NT2/D1 (cell line): ENCODE data around the gene STAG3.

ENCODE experiments used
- DNase-seq: peaks from one replicate; pipeline ENCODE4 v3.0.0-alpha.2; 2011; ENCODE audit warnings: low read depth, low spot score
- H3K27me3 ChIP-seq: 2 replicates; pipeline ENCODE4 v1.6.0; 2011; ENCODE audit warnings: mild to moderate bottlenecking; ENCODE audit not compliant: insufficient read length, insufficient read depth
- H3K36me3 ChIP-seq: 2 replicates; pipeline ENCODE4 v1.6.1; 2011; ENCODE audit warnings: mild to moderate bottlenecking, low read length, mixed read lengths; ENCODE audit not compliant: insufficient read depth, insufficient read length
- H3K4me1 ChIP-seq: 2 replicates; pipeline ENCODE4 v1.5.1; 2011; ENCODE audit not compliant: insufficient read depth, insufficient read length
- H3K4me3 ChIP-seq: 2 replicates; pipeline ENCODE4 v1.5.1; 2011; ENCODE audit warnings: low read depth; ENCODE audit not compliant: insufficient read length
- H3K9ac ChIP-seq: 2 replicates; pipeline ENCODE4 v1.6.0; 2011; ENCODE audit warnings: low read depth; ENCODE audit not compliant: insufficient read length
- H3K9me3 ChIP-seq: 2 replicates; pipeline ENCODE4 v1.5.1; 2011; ENCODE audit warnings: mild to moderate bottlenecking, low read length; ENCODE audit not compliant: insufficient read depth
- SUZ12 ChIP-seq: IDR thresholded peaks from 2 replicates; pipeline ENCODE4 v1.6.1; 2011; ENCODE audit not compliant: insufficient read length, insufficient read depth; ENCODE audit errors: extremely low read depth
- YY1 ChIP-seq: IDR thresholded peaks from 2 replicates; pipeline ENCODE4 v1.6.1; 2011; ENCODE audit not compliant: insufficient read length, insufficient read depth
- ZNF274 ChIP-seq: IDR thresholded peaks from 2 replicates; pipeline ENCODE4 v1.6.1; 2011; ENCODE audit warnings: mild to moderate bottlenecking, low read depth, low read length

The STAG3 gene

GRCh38 chr7:100152404-100152803 is 25.3 kb upstream of the STAG3 start:
- Histone ChIP-seq H3K4me3 (no peak overlapping the region), H3K27me3 (no peaks in the 10 kb centered on the region), H3K9me3 (no peaks in the 10 kb centered on the region), H3K4me1 (peaks cover 15% of the 10 kb centered on the region), H3K9ac (no peak overlapping the region), H3K36me3 (peaks cover 52% of the 10 kb centered on the region)
- no peak for DNase-seq
- no peak for TF ChIP-seq ZNF274
- no peak for TF ChIP-seq YY1
- TF ChIP-seq SUZ12 = no peak

DNA sequence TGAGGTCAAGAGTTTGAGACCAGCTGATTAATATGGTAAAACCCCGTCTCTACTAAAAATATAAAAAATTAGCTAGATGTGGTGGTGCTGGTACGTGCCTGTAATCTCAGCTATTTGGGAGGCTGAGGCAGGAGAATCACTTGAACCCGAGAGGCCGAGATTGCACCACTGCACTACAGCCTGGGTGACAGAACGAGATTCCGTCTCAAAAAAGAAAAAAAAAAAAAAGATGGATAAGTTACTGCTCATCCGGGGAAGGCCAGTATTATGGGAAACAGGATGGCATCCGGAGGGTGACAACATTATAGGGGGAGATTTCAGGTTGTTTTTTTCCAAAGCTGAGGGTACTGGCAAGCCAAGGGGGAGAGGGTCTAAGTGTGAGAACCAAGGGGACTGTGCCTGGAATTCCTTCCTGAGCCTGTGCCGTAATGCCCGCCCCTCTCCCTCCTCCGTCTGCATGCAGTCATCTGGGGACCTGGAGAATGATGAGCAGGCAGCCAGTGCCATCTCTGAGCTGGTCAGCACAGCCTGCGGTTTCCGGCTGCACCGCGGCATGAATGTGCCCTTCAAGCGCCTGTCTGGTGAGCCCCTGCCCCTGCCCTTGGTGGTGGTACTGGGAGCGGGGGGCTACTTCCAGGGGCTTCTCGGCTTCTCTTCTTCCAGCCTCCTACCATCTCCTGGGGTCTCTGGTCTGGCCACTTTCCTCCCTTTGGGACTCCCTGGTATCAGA is 24.6 kb upstream of the STAG3 start:
- H3K36me3 ChIP-seq = peaks cover 52% of the 10 kb centered on the region

DNA sequence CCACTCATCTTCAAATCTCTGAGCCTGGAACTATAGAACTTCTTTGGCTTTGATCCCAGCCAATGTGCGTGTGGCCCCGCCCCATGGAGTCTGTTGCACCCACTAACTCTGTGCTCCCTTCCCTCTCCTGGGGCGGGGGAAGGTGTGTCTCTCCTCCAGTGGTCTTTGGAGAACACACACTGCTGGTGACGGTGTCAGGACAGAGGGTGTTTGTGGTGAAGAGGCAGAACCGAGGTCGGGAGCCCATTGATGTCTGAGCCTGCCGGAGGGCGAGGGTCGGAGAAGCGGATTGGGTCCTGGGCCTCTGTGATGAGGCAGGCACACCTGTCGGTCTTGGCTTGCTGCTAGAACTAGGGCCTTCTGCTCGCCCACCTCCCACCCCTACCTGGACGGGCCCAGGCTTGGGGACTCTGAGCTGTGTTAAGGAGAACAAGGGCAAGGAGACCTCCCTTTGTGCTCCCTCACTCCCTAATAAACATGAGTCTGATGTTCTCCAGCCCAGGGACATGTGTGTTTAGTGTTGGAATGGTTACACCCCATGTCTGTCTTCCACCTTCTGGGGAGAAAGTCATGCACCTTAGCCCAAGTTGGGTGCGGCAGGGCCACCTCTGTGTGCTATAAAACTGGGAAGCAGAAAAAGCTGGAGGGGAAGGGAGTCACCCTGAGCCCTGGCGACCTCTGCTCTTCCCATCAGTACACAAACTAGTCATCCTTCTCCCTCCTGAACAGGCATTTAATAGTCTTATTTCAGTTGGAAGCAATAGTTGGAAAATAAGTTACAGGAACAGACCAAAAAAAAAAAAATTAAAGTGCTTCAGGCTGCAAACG is 23.8 kb upstream of the STAG3 start:
- peak overlapping the region; percentile 57 for H3K9ac ChIP-seq
- DNase-seq = no peak
- TF ChIP-seq SUZ12 (no peak), YY1 (no peak), ZNF274 (no peak)
- no peaks in the 10 kb centered on the region for H3K27me3 ChIP-seq
- H3K4me1 ChIP-seq = peaks cover 19% of the 10 kb centered on the region
- H3K36me3 ChIP-seq = peaks cover 52% of the 10 kb centered on the region
- H3K4me3 ChIP-seq = no peak overlapping the region
- H3K9me3 ChIP-seq = no peaks in the 10 kb centered on the region

More for the DNA sequence above, 24.6 kb upstream of the STAG3 start:
- TF ChIP-seq ZNF274 (no peak), YY1 (no peak), SUZ12 (no peak)
- no peak overlapping the region for H3K4me3 ChIP-seq
- no peaks in the 10 kb centered on the region for H3K27me3 ChIP-seq
- no peak overlapping the region for H3K9ac ChIP-seq
- H3K4me1 ChIP-seq = peaks cover 19% of the 10 kb centered on the region
- H3K9me3 ChIP-seq = no peaks in the 10 kb centered on the region
- DNase-seq = no peak

DNA sequence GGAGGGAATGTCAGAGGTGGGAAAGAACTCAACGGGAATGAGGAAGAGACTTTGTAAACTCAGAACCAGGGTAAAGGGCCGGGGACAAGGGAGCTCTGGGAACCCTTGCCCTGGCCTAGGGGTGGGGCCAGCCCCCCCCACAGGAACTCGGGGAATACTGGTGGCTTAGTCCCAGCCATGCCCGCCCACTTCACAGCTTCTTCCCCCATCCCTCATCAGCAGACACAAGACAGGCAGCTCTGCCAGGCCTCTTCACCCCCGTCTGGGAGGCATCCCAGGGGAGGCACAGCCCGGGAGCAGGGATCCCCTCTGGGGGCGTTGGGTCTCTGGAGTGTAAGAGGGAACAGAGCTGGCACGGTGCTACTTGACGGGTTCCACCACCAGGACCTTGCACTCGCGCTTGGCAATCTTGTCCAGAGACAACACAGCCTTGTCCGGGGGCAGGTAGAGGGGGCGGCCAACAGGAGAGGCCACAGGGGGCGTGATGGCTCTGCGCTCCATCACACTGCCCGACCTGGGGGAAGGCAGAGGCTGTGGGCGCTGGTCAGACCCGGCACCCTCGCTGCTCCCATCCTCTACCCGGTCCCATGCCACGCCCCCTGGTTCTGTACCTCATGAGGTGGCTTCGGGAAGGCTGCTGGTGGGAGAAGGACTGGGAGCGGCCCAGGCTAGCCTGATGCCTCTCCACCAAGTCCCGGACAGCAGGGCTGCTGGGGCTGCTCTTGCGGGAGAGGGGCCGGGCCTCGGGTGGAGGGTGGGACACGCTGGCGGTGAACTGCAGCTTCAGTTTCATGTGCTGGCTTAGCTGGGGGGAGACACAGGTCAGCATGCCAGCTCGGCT is 22.8 kb upstream of the STAG3 start:
- no peak overlapping the region for H3K4me3 ChIP-seq
- H3K36me3 ChIP-seq = peaks cover 52% of the 10 kb centered on the region
- TF ChIP-seq ZNF274 (no peak), SUZ12 (no peak), YY1 (no peak)
- no peaks in the 10 kb centered on the region for H3K9me3 ChIP-seq
- H3K4me1 ChIP-seq = peaks cover 19% of the 10 kb centered on the region
- no peak overlapping the region for H3K9ac ChIP-seq
- no peaks in the 10 kb centered on the region for H3K27me3 ChIP-seq
- no peak for DNase-seq

- Histone ChIP-seq H3K9me3 (no peaks in the 10 kb centered on the region), H3K4me1 (peaks cover 19% of the 10 kb centered on the region), H3K36me3 (peaks cover 52% of the 10 kb centered on the region), H3K4me3 (no peak overlapping the region), H3K27me3 (no peaks in the 10 kb centered on the region), H3K9ac (no peak overlapping the region)
- TF ChIP-seq ZNF274 (no peak), YY1 (no peak), SUZ12 (no peak)
- no peak for DNase-seq
These were observed 22.0 kb upstream of the STAG3 start for GRCh38 chr7:100155553-100156317.

DNA sequence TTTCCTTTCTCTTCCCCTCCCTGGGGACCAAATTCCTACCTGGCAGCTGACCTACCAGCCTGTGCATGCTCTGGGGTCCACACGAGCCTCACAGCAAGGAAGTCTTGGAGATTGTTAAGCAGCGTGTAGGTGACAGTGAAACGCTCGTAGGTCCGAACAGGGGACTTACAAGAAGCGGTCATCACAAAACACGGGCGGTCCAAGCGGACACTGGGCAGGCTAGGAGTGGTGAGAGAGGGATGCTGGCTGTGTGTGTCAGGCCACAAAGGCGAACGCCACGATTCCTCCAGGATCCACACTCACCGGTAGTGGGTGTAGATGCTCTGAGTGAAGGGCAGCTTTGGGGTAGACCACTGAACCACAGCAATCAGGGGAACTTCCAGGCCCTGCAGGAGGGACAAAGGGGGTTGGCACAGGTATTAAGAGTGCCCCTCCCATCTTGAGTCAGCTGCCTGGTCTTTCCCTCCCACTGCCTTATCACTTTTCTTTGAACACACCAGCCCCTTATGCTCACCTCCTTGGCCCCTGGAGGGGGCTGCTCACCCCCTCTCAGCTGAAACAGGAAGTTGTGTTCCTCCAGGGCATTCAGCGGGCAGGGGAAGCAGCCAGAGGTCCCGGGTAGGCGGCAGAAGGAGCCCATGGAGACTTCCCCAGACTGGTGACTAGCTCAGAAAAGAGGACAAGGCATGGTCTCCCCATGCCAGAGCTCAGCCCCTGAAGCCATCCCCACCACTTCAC is 21.2 kb upstream of the STAG3 start:
- TF ChIP-seq ZNF274 = no peak
- Histone ChIP-seq H3K9ac (peak overlapping the region; percentile 70), H3K4me3 (peak overlapping the region; percentile 11), H3K9me3 (no peaks in the 10 kb centered on the region), H3K36me3 (peaks cover 52% of the 10 kb centered on the region), H3K27me3 (no peaks in the 10 kb centered on the region), H3K4me1 (peaks cover 19% of the 10 kb centered on the region)
- no peak for DNase-seq
